ENCODE results near the gene KLHL26. TPM values are rescaled to one million over a fixed set of nuclear protein-coding genes. Genes with fewer than 3 reads are reported as not detected.

KLHL26 gene
- total RNA-seq, 4 donors from 2014 or later: 6.7 to 29.0 (median 12.1) TPM

- no peak for TF ChIP-seq CTCF (IDR thresholded peaks at IDR 0.05; ENCODE audit: low read depth)
Measured at GRCh38 chr19:18667531-18668251, 30.9 kb downstream of the KLHL26 start.

DNA sequence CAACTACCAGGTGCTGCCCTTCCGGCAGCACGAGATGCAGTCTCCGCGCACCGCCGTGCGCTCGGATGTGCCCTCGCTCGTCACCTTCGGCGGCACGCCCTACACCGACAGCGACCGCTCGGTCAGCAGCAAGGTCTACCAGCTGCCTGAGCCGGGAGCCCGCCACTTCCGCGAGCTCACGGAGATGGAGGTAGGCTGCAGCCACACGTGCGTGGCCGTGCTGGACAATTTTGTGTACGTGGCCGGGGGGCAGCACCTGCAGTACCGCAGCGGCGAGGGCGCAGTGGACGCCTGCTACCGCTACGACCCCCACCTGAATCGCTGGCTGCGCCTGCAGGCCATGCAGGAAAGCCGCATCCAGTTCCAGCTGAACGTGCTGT is 31.4 kb downstream of the KLHL26 start:
- no peak for TF ChIP-seq CTCF (IDR thresholded peaks at IDR 0.05; ENCODE audit: low read depth)

GRCh38 chr19:18668744-18669523 is 32.1 kb downstream of the KLHL26 start:
- no peak for TF ChIP-seq CTCF (IDR thresholded peaks at IDR 0.05; ENCODE audit: low read depth)

DNA sequence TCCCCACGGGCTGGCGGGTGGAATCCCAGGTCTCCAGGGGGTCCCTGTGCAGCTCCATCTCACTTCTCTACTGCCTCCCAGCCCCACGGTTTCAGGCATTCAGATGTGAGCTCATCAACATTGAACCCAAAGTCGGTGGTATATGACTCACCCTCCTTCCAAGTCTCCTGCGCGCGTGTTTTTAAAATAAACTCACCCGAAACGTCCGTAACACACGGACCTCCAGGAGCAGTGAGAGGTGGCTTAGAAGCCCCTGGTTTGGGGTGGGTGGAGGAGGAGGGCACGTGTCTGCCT is 32.6 kb downstream of the KLHL26 start:
- TF ChIP-seq CTCF (IDR thresholded peaks at IDR 0.05; ENCODE audit: low read depth): no peak

- TF ChIP-seq CTCF (IDR thresholded peaks at IDR 0.05; ENCODE audit: low read depth): no peak
Measured at GRCh38 chr19:18669883-18670282, 33.1 kb downstream of the KLHL26 start.

GRCh38 chr19:18670312-18670711 is 33.5 kb downstream of the KLHL26 start:
- no peak for TF ChIP-seq CTCF (IDR thresholded peaks at IDR 0.05; ENCODE audit: low read depth)

- TF ChIP-seq CTCF (IDR thresholded peaks at IDR 0.05; ENCODE audit: low read depth): no peak
Measured at GRCh38 chr19:18671303-18672043, 34.6 kb downstream of the KLHL26 start.

All from subcutaneous adipose tissue (tissue), 4 donors.